Measurements from ENCODE around the gene TENM3.

TENM3 gene

DNA sequence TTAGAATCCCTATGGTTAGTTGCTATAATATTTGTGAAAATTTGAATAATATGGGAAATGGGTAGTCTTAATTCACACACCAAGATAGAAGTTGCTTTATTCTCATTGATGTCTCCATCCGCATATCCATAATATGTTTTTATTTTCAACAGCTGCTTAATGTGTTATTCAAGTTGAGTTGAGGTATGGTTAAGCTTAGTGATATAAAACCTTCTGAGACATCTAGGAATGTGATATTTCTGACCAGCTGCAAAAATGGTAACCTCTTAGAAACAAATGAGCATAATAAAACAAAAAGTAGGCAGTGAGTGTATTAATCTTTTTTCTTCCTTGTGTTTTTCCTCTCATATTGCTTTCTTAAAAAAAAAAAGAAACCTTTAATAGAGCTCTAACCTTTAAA, 172.9 kb downstream of the TENM3 start:
- Histone ChIP-seq H3K4me2 (ENCODE audit: low read length) (no peak overlapping the region), H4K20me1 (ENCODE audit: control insufficient read depth, insufficient read depth, low read depth, low read length) (no peaks in the 10 kb centered on the region), H3K27ac (ENCODE audit: low read depth, low read length) (no peak overlapping the region), H3K4me3 (ENCODE audit: low read length) (no peak overlapping the region), H3K9me2 (replicated peaks; ENCODE audit: control insufficient read depth, low read length) (no peaks in the 10 kb centered on the region), H3F3A (ENCODE audit: control insufficient read depth, insufficient read depth) (no peaks in the 10 kb centered on the region), H3K79me2 (ENCODE audit: control insufficient read depth, low read length) (no peaks in the 10 kb centered on the region), H3K27me3 (ENCODE audit: control insufficient read depth, low read length) (no peaks in the 10 kb centered on the region), H3K36me3 (ENCODE audit: control insufficient read depth, low read length) (no peaks in the 10 kb centered on the region), H3K9me3 (ENCODE audit: control insufficient read depth, insufficient read depth, low read length) (no peaks in the 10 kb centered on the region), H3K4me1 (ENCODE audit: control insufficient read depth, low read length) (no peaks in the 10 kb centered on the region)
- TF ChIP-seq EZH2phosphoT487 (IDR thresholded peaks at IDR 0.05; ENCODE audit: borderline replicate concordance, low read length) = no peak
- TF ChIP-seq, protein P1, sequence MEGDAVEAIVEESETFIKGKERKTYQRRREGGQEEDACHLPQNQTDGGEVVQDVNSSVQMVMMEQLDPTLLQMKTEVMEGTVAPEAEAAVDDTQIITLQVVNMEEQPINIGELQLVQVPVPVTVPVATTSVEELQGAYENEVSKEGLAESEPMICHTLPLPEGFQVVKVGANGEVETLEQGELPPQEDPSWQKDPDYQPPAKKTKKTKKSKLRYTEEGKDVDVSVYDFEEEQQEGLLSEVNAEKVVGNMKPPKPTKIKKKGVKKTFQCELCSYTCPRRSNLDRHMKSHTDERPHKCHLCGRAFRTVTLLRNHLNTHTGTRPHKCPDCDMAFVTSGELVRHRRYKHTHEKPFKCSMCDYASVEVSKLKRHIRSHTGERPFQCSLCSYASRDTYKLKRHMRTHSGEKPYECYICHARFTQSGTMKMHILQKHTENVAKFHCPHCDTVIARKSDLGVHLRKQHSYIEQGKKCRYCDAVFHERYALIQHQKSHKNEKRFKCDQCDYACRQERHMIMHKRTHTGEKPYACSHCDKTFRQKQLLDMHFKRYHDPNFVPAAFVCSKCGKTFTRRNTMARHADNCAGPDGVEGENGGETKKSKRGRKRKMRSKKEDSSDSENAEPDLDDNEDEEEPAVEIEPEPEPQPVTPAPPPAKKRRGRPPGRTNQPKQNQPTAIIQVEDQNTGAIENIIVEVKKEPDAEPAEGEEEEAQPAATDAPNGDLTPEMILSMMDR (IDR thresholded peaks at IDR 0.05; ENCODE audit: low read depth, low read length, poor library complexity, severe bottlenecking) = no peak

DNA sequence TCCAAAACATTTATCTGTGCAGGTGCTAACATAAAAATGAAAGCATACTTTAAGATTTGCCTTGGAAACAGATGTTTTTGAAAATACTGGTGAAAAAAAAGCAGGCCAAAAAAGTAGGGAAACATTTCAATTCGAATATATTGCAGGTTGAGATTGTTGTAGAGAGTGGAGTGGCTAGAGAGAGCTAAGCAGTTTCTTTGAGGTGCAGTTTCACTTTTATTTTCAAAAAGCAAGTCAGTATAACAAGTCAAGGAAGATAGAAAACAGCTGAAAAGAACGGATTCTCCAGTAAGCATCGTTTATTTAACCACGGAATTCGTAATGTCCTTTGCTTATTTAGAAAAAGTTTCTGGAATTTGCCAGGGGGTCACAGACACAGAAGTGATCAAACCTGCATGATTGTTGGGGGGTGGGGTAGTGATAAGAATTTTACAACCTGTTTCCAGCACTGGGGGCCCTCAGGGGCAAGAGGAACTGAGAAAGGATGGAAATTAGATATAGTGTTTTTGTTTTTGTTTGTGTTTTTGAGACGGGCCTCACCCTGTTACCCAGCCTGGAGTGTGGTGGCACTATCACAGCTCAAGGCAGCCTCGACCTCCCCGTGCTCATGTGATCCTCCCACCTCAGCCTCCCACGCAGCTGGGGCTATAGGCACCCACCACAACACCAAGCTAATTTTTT, 175.0 kb downstream of the TENM3 start:
- Histone ChIP-seq H3K9me2 (replicated peaks; ENCODE audit: control insufficient read depth, low read length) (no peaks in the 10 kb centered on the region), H3K36me3 (ENCODE audit: control insufficient read depth, low read length) (no peaks in the 10 kb centered on the region), H3K4me1 (ENCODE audit: control insufficient read depth, low read length) (no peaks in the 10 kb centered on the region), H4K20me1 (ENCODE audit: control insufficient read depth, insufficient read depth, low read depth, low read length) (no peaks in the 10 kb centered on the region), H3K4me3 (ENCODE audit: low read length) (no peak overlapping the region), H3K27ac (ENCODE audit: low read depth, low read length) (no peak overlapping the region), H3K9me3 (ENCODE audit: control insufficient read depth, insufficient read depth, low read length) (no peaks in the 10 kb centered on the region), H3K79me2 (ENCODE audit: control insufficient read depth, low read length) (no peaks in the 10 kb centered on the region), H3K27me3 (ENCODE audit: control insufficient read depth, low read length) (no peaks in the 10 kb centered on the region), H3K4me2 (ENCODE audit: low read length) (no peak overlapping the region), H3F3A (ENCODE audit: control insufficient read depth, insufficient read depth) (no peaks in the 10 kb centered on the region)
- TF ChIP-seq, protein P1 (IDR thresholded peaks at IDR 0.05; ENCODE audit: low read depth, low read length, poor library complexity, severe bottlenecking) = no peak
- no peak for TF ChIP-seq EZH2phosphoT487 (IDR thresholded peaks at IDR 0.05; ENCODE audit: borderline replicate concordance, low read length)

DNA sequence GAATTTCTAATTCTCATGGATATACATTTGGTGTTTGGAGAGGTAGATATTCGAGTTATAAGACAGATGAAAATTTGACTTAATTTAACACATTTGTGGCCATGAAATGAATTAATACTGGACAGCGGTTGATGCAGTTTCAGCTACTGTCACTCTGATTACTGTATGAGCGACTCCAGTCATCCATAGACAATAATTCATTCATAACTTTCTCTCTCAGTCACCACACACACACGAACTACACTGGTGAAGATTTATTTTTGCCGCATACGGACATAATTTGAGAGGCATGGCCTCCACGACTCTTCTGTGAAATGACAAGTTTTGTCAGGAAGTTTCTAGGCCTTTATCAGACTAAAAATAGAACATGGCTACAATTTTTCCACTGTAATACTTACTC, 177.0 kb downstream of the TENM3 start:
- Histone ChIP-seq H3K9me3 (ENCODE audit: control insufficient read depth, insufficient read depth, low read length) (no peaks in the 10 kb centered on the region), H3K27me3 (ENCODE audit: control insufficient read depth, low read length) (no peaks in the 10 kb centered on the region), H4K20me1 (ENCODE audit: control insufficient read depth, insufficient read depth, low read depth, low read length) (no peaks in the 10 kb centered on the region)

More for the DNA sequence above, 177.0 kb downstream of the TENM3 start:
- Histone ChIP-seq H3K4me3 (ENCODE audit: low read length) (no peak overlapping the region), H3K9me2 (replicated peaks; ENCODE audit: control insufficient read depth, low read length) (no peaks in the 10 kb centered on the region), H3K4me1 (ENCODE audit: control insufficient read depth, low read length) (no peaks in the 10 kb centered on the region), H3K27ac (ENCODE audit: low read depth, low read length) (no peak overlapping the region), H3K79me2 (ENCODE audit: control insufficient read depth, low read length) (no peaks in the 10 kb centered on the region), H3F3A (ENCODE audit: control insufficient read depth, insufficient read depth) (no peaks in the 10 kb centered on the region), H3K4me2 (ENCODE audit: low read length) (no peak overlapping the region), H3K36me3 (ENCODE audit: control insufficient read depth, low read length) (no peaks in the 10 kb centered on the region)
- TF ChIP-seq, protein P1 (IDR thresholded peaks at IDR 0.05; ENCODE audit: low read depth, low read length, poor library complexity, severe bottlenecking) = no peak
- TF ChIP-seq EZH2phosphoT487 (IDR thresholded peaks at IDR 0.05; ENCODE audit: borderline replicate concordance, low read length) = no peak
